HepG2 (cell line): ENCODE data around the gene AK3. TPM values are rescaled to one million over a fixed set of nuclear protein-coding genes. Genes with fewer than 3 reads are reported as not detected.
A peak's percentile ranks its signal among the peaks of the same experiment; 100 is the strongest.

ENCODE experiments used
- ARNT2 ChIP-seq: sonication (generic); formaldehyde crosslinking; IDR thresholded peaks from 2 replicates; pipeline ENCODE4 v1.8.0; 2022; ENCODE audit warnings: mild to moderate bottlenecking, low read depth, missing genetic modification reagents, moderate library complexity
- ATF6 ChIP-seq: sonication (generic); formaldehyde crosslinking; conservative IDR thresholded peaks from 2 replicates; pipeline ENCODE4 v1.4.0; 2020; ENCODE audit warnings: missing genetic modification reagents
- BRCA1 ChIP-seq: sonication (generic); formaldehyde crosslinking; IDR thresholded peaks from 2 replicates; pipeline ENCODE4 v1.4.0; 2020; ENCODE audit warnings: missing genetic modification reagents
- CTCF ChIP-seq: sonication (generic); formaldehyde crosslinking; IDR thresholded peaks from 2 replicates; pipeline ENCODE4 v1.5.0; 2020; ENCODE audit warnings: mild to moderate bottlenecking, missing genetic modification reagents, moderate library complexity
- E2F1 ChIP-seq: sonication (generic); formaldehyde crosslinking; IDR thresholded peaks from 2 replicates; pipeline ENCODE4 v1.5.0; 2020; ENCODE audit warnings: missing genetic modification reagents
- GRHL1 ChIP-seq: sonication (generic); formaldehyde crosslinking; conservative IDR thresholded peaks from 2 replicates; pipeline ENCODE4 v1.8.0; 2022; ENCODE audit warnings: missing genetic modification reagents
- IKZF4 ChIP-seq: sonication (generic); formaldehyde crosslinking; IDR thresholded peaks from 2 replicates; pipeline ENCODE4 v1.5.1; 2020; ENCODE audit warnings: borderline replicate concordance, mild to moderate bottlenecking, low read depth, missing genetic modification reagents; ENCODE audit errors: not compliant biosample characterization
- KLF6 ChIP-seq: IDR thresholded peaks from 2 replicates; pipeline ENCODE4 v1.8.0; 2016; ENCODE audit warnings: missing biosample characterization, missing genetic modification reagents
- LRRFIP1 ChIP-seq: sonication (generic); formaldehyde crosslinking; conservative IDR thresholded peaks from 2 replicates; pipeline ENCODE4 v1.4.0; 2020; ENCODE audit warnings: missing genetic modification reagents
- MTF2 ChIP-seq: sonication (generic); formaldehyde crosslinking; IDR thresholded peaks from 2 replicates; pipeline ENCODE4 v1.5.0; 2020; ENCODE audit warnings: missing genetic modification reagents, borderline replicate concordance
- NFRKB ChIP-seq: fragments of 450-650 bp; IDR thresholded peaks from 2 replicates; pipeline ENCODE4 v1.6.1; 2017
- RFX1 ChIP-seq: fragments of 450-650 bp; IDR thresholded peaks from 2 replicates; pipeline ENCODE4 v1.6.1; 2017
- TBX2 ChIP-seq: sonication (generic); formaldehyde crosslinking; IDR thresholded peaks from 2 replicates; pipeline ENCODE4 v1.5.0; 2020; ENCODE audit warnings: missing genetic modification reagents, mild to moderate bottlenecking, borderline replicate concordance
- ZFP37 ChIP-seq: sonication (generic); formaldehyde crosslinking; IDR thresholded peaks from 2 replicates; pipeline ENCODE4 v1.4.0; 2020; ENCODE audit warnings: missing genetic modification reagents, borderline replicate concordance
- ZNF101 ChIP-seq: sonication (generic); formaldehyde crosslinking; IDR thresholded peaks from 2 replicates; pipeline ENCODE4 v1.4.0; 2020; ENCODE audit warnings: mild to moderate bottlenecking, low read depth, missing genetic modification reagents, borderline replicate concordance
- ZNF570 ChIP-seq: sonication (generic); formaldehyde crosslinking; IDR thresholded peaks from 2 replicates; pipeline ENCODE4 v1.4.0; 2020; ENCODE audit warnings: mild to moderate bottlenecking, missing genetic modification reagents, borderline replicate concordance
- ZNF607 ChIP-seq: sonication (generic); formaldehyde crosslinking; IDR thresholded peaks from 2 replicates; pipeline ENCODE4 v1.5.1; 2020; ENCODE audit warnings: missing genetic modification reagents, mild to moderate bottlenecking, borderline replicate concordance
- ZNF652 ChIP-seq: IDR thresholded peaks from 2 replicates; pipeline ENCODE4 v1.6.1; 2016; ENCODE audit warnings: low read depth, borderline replicate concordance
- ZNF772 ChIP-seq: sonication (generic); formaldehyde crosslinking; IDR thresholded peaks from 2 replicates; pipeline ENCODE4 v1.5.0; 2020; ENCODE audit warnings: mild to moderate bottlenecking, missing genetic modification reagents
- ZNF792 ChIP-seq: IDR thresholded peaks from 2 replicates; pipeline ENCODE4 v1.6.1; 2016
- polyA plus RNA-seq, 8 experiments: library from polyadenylated mRNA; depleted of rRNA in 3 of 8; stranded (reverse) in 7 of 8; unstranded in 1 of 8; fragments of >200 nt; fragmentation: Illumina TruSeq in 4 of 8; extraction: Trizol in 4 of 8; gene quantifications; 2 replicates each; pipeline versions ENCODE4 v1.2.1 to v1.2.3, GENCODE V29; 2011 to 2016; ENCODE audit warnings: low read depth in 4 of 8, missing spikeins in 1 of 8, mixed read lengths in 1 of 8; ENCODE audit not compliant: insufficient read depth in 1 of 8
- total RNA-seq, 5 experiments: library from RNA; depleted of rRNA; stranded (reverse); fragments of >200 nt; fragmentation: Illumina TruSeq; extraction: Trizol; gene quantifications; 2 replicates each; pipeline ENCODE4 v1.2.3, GENCODE V29; 2016; ENCODE audit warnings: low read depth in 1 of 5

The AK3 gene
- total and polyA plus RNA-seq, 2 of the 13 experiments (the other 11 are each of a cell fraction or from before 2014, with no cell fraction given): 76.8 to 109 TPM

GRCh38 chr9:4679268-4680172, 61.5 kb downstream of the AK3 start, which contains the start of gene CDC37L1 (continued):
- TF ChIP-seq BRCA1 (CRISPR knock-in tag) (peak; percentile 74), ZNF792 (peak; percentile 42; the same call in 1 of the 2 replicates), RFX1 (no peak), ZFP37 (0 out of 2 replicates have a peak, but pooled peaks have one; percentile 19), ARNT2 (CRISPR knock-in tag) (peak; percentile 91; the same call in 1 of the 2 replicates), ZNF652 (CRISPR knock-in tag) (no peak), IKZF4 (CRISPR knock-in tag) (no peak), ZNF772 (CRISPR knock-in tag) (peak; percentile 57; the same call in 1 of the 2 replicates), ATF6 (CRISPR knock-in tag) (no peak), MTF2 (CRISPR knock-in tag) (no peak), ZNF607 (CRISPR knock-in tag) (peak; percentile 66; the same call in 1 of the 2 replicates), ZNF570 (no peak), TBX2 (CRISPR knock-in tag) (peak; percentile 75; the same call in 1 of the 2 replicates), ZNF101 (CRISPR knock-in tag) (no peak), LRRFIP1 (CRISPR knock-in tag) (no peak), KLF6 (CRISPR knock-in tag) (peak; percentile 83; the same call in 1 of the 2 replicates), CTCF (CRISPR knock-in tag) (peak; percentile 72), NFRKB (no peak), GRHL1 (CRISPR knock-in tag) (no peak), E2F1 (peak; percentile 49)
